Measurements from ENCODE around the gene SCNN1G. TPM values are rescaled to one million over a fixed set of nuclear protein-coding genes. Genes with fewer than 3 reads are reported as not detected.

Gene SCNN1G
- total and polyA plus RNA-seq, 9 donors = 0.02 to 2.6 (median 0.47) TPM; not detected in 4

DNA sequence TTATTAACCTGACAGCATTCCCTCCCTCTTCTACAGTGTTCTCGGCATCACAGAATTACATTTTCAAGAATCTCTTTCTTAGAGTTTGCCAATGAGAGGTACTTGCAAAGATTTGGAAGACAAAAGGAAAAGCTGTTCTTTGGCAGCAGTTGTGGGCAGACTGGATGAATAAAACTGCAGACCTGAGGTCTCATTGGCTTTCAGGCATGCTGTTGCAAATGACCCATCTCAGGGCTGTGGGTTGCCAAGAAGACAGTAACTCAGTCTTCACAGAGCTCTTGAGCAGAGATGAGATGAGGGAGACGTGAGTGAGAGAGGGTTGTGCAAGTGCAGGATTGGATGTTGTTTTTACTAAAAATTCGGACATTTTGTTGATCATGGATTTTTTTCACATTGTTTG, 22.0 kb upstream of the SCNN1G start:
- intact Hi-C loops (cut with DNase I) = no loop called here
- H3K4me1 ChIP-seq (ENCODE audit: insufficient read depth) = no peaks in the 10 kb centered on the region
- H3K27ac ChIP-seq = no peak overlapping the region
- no peak for TF ChIP-seq EP300 (IDR thresholded peaks at IDR 0.05)
- TF ChIP-seq, protein P1, sequence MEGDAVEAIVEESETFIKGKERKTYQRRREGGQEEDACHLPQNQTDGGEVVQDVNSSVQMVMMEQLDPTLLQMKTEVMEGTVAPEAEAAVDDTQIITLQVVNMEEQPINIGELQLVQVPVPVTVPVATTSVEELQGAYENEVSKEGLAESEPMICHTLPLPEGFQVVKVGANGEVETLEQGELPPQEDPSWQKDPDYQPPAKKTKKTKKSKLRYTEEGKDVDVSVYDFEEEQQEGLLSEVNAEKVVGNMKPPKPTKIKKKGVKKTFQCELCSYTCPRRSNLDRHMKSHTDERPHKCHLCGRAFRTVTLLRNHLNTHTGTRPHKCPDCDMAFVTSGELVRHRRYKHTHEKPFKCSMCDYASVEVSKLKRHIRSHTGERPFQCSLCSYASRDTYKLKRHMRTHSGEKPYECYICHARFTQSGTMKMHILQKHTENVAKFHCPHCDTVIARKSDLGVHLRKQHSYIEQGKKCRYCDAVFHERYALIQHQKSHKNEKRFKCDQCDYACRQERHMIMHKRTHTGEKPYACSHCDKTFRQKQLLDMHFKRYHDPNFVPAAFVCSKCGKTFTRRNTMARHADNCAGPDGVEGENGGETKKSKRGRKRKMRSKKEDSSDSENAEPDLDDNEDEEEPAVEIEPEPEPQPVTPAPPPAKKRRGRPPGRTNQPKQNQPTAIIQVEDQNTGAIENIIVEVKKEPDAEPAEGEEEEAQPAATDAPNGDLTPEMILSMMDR (IDR thresholded peaks at IDR 0.05) = no peak
- TF ChIP-seq POLR2A (IDR thresholded peaks at IDR 0.05) = no peak
- no peak overlapping the region for H3K4me3 ChIP-seq
- 55 to 66% (median 59%) methylated on average over 3 of the region's 3 CpGs for WGBS, 3 donors
- DNase-seq = no peak
- no peaks in the 10 kb centered on the region for H3K36me3 ChIP-seq
- no peaks in the 10 kb centered on the region for H3K27me3 ChIP-seq
- no peaks in the 10 kb centered on the region for H3K9me3 ChIP-seq

DNA sequence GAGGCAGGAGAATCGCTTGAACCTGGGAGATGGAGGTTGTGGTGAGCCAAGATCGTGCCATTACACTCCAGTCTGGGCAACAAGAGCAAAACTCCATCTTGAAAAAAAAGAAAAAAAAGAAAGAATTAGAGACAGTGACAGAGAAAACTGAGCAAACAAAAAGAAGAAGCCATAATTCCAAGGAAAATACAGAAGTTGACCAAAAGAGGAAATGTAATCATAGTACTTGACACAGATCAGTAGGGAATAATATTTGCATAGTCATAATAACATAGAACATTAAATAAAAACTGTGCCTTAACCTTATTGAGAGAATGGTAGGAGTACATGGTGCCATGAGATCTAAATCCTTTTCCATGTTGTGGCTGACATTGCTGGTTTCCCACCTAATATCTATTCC, 18.6 kb upstream of the SCNN1G start:
- Histone ChIP-seq H3K4me3 (no peak overlapping the region), H3K9me3 (no peaks in the 10 kb centered on the region), H3K36me3 (no peaks in the 10 kb centered on the region), H3K27ac (no peak overlapping the region), H3K4me1 (ENCODE audit: insufficient read depth) (no peaks in the 10 kb centered on the region), H3K27me3 (no peaks in the 10 kb centered on the region)
- intact Hi-C loops (cut with DNase I) = no loop called here
- 88 to 92% (median 92%) methylated on average over 2 of the region's 2 CpGs for WGBS, 3 donors
- TF ChIP-seq EP300 (IDR thresholded peaks at IDR 0.05) (no peak), POLR2A (IDR thresholded peaks at IDR 0.05) (no peak)
- TF ChIP-seq, protein P1 (IDR thresholded peaks at IDR 0.05) = no peak
- DNase-seq = no peak

DNA sequence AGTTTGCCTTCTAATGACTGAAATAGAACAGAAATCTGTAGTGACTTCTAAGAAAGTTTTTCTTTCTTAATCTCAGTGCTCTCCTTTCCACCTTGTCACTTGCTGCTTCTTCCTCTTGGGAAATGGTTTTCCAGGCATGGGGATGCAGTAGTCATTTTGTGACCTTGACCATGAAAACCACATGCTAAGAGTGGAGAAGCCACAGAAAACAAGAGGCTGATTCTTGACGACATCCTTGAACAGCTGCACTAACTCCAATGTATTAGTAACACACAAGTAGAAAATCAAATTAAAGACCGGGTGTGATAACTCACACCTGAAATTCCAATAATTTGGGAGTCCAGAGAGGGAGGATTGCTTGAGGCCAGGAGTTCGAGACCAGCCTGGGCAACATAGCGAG, 17.8 kb upstream of the SCNN1G start:
- intact Hi-C loops (cut with DNase I) = no loop called here
- no peak for DNase-seq
- H3K27ac ChIP-seq = no peak overlapping the region
- no peaks in the 10 kb centered on the region for H3K36me3 ChIP-seq
- H3K4me3 ChIP-seq = no peak overlapping the region
- WGBS, 3 donors = 49 to 75% (median 63%) methylated on average over 4 of the region's 4 CpGs
- H3K4me1 ChIP-seq (ENCODE audit: insufficient read depth) = no peaks in the 10 kb centered on the region
- no peaks in the 10 kb centered on the region for H3K9me3 ChIP-seq
- no peaks in the 10 kb centered on the region for H3K27me3 ChIP-seq
- TF ChIP-seq POLR2A (IDR thresholded peaks at IDR 0.05) = no peak
- TF ChIP-seq EP300 (IDR thresholded peaks at IDR 0.05) = no peak
- TF ChIP-seq, protein P1 (IDR thresholded peaks at IDR 0.05) = no peak

DNA sequence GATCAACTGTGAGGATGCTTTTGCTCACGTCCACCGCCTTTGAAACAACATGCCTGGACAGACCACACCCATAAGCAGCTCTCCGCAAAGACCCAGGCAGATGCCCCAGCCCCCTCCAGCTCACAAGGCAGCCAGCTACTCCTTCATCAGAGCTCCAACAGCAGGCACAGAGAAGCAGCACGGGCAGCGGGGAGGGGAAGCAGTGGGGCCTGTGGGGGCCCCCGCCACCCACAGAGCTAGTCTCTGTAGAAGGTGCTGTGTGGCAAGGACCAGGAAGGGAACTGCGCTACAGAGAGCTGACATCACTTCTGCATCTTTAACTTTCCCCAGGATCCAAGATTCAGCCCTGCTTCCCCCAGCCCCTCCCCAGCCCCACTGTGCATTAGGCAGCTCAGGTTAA, 10.0 kb upstream of the SCNN1G start:
- TF ChIP-seq, protein P1 (IDR thresholded peaks at IDR 0.05) = no peak
- TF ChIP-seq POLR2A (IDR thresholded peaks at IDR 0.05) = no peak
- TF ChIP-seq EP300 (IDR thresholded peaks at IDR 0.05) = no peak
- Histone ChIP-seq H3K4me3 (no peak overlapping the region), H3K36me3 (no peaks in the 10 kb centered on the region), H3K9me3 (no peaks in the 10 kb centered on the region), H3K27me3 (no peaks in the 10 kb centered on the region), H3K4me1 (ENCODE audit: insufficient read depth) (no peaks in the 10 kb centered on the region), H3K27ac (no peak overlapping the region)
- 35 to 45% (median 35%) methylated on average over 7 of the region's 7 CpGs for WGBS, 3 donors
- intact Hi-C loops (cut with DNase I) = no loop called here
- DNase-seq = no peak

DNA sequence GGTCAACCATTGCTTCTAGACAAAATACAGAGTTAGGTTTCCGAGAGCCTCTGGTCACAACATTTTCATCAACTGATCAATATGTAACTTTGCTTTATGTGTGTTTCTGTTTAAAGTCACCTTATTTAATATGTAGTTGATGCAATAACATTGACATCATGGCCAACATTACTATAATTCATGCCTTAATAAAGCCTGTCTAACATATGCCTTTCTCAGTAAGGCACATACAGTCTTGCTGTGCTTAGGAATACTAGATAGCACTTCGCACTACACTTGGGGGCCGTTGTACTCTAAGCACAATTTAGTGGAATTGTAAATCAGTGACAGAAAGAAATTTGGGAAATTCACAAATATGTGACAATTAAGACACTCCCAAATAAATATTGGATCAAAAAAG, 9.6 kb upstream of the SCNN1G start:
- TF ChIP-seq EP300 (IDR thresholded peaks at IDR 0.05) (no peak), POLR2A (IDR thresholded peaks at IDR 0.05) (no peak)
- TF ChIP-seq, protein P1 (IDR thresholded peaks at IDR 0.05) = no peak
- intact Hi-C loops (cut with DNase I) = no loop called here

More for the DNA sequence above, 9.6 kb upstream of the SCNN1G start:
- WGBS, 3 donors = 61 to 81% (median 80%) methylated on average over 3 of the region's 3 CpGs
- Histone ChIP-seq H3K9me3 (no peaks in the 10 kb centered on the region), H3K4me3 (no peak overlapping the region), H3K36me3 (no peaks in the 10 kb centered on the region), H3K27me3 (no peaks in the 10 kb centered on the region), H3K27ac (no peak overlapping the region), H3K4me1 (ENCODE audit: insufficient read depth) (no peaks in the 10 kb centered on the region)
- DNase-seq = no peak

Data from ovary (tissue), 9 donors.